Measurements from ENCODE around the gene CREB5. TPM values are rescaled to one million over a fixed set of nuclear protein-coding genes. Genes with fewer than 3 reads are reported as not detected.

Gene CREB5
- total and polyA plus RNA-seq, 2 experiments from 2014 or later, result 2.4 to 4.4 TPM

- TF ChIP-seq REST (IDR thresholded peaks at IDR 0.05; ENCODE audit: unreplicated experiment) (no peak), ETS1 (IDR thresholded peaks at IDR 0.05) (no peak), ZNF462 (CRISPR knock-in tag; IDR thresholded peaks at IDR 0.05) (no peak), EZH2 (IDR thresholded peaks at IDR 0.05; ENCODE audit: low read depth, unreplicated experiment) (no peak)
Observed at GRCh38 chr7:28643584-28644340, 231.4 kb downstream of the CREB5 start (continued).
